HG03442 (cell line): ENCODE results near the gene SLC1A2.

Source experiments
- ATAC-seq: cut with Tn5 transposase; IDR thresholded peaks from one replicate; pipeline ENCODE4 v1.9.1; 2021; ENCODE audit warnings: mild to moderate bottlenecking, moderate library complexity; ENCODE audit not compliant: unreplicated experiment

The SLC1A2 gene

GRCh38 chr11:35414311-35414710 is 5.0 kb downstream of the SLC1A2 start:
- no peak for ATAC-seq

GRCh38 chr11:35413598-35413997 is 5.8 kb downstream of the SLC1A2 start:
- no peak for ATAC-seq

- no peak for ATAC-seq
Observed at GRCh38 chr11:35412285-35412684, 7.1 kb downstream of the SLC1A2 start.

GRCh38 chr11:35407041-35407440 is 12.3 kb downstream of the SLC1A2 start:
- no peak for ATAC-seq

- ATAC-seq: no peak
Observed at GRCh38 chr11:35404388-35404775, 15.0 kb downstream of the SLC1A2 start.

- no peak for ATAC-seq
Observed at GRCh38 chr11:35403765-35404387, 15.5 kb downstream of the SLC1A2 start.

GRCh38 chr11:35402751-35403660 is 16.4 kb downstream of the SLC1A2 start:
- no peak for ATAC-seq

- ATAC-seq: no peak
Observed at GRCh38 chr11:35398881-35399280, 20.5 kb downstream of the SLC1A2 start.

- no peak for ATAC-seq
Observed at GRCh38 chr11:35394941-35395340, 24.4 kb downstream of the SLC1A2 start.

GRCh38 chr11:35393098-35393497 is 26.3 kb downstream of the SLC1A2 start:
- ATAC-seq: no peak

- ATAC-seq: peak; percentile 40
Observed at GRCh38 chr11:35391922-35392688, 27.3 kb downstream of the SLC1A2 start.

GRCh38 chr11:35390737-35391682 is 28.3 kb downstream of the SLC1A2 start:
- peak; percentile 90 for ATAC-seq

GRCh38 chr11:35389897-35390465 is 29.4 kb downstream of the SLC1A2 start:
- ATAC-seq: no peak

- no peak for ATAC-seq
Observed at GRCh38 chr11:35389112-35389511, 30.2 kb downstream of the SLC1A2 start.

GRCh38 chr11:35388061-35388460 is 31.3 kb downstream of the SLC1A2 start:
- no peak for ATAC-seq

- no peak for ATAC-seq
Observed at GRCh38 chr11:35387111-35387982, 32.0 kb downstream of the SLC1A2 start.

- ATAC-seq: no peak
Observed at GRCh38 chr11:35383953-35384352, 35.4 kb downstream of the SLC1A2 start.

GRCh38 chr11:35381709-35382322 is 37.5 kb downstream of the SLC1A2 start:
- ATAC-seq: no peak

GRCh38 chr11:35380603-35381002 is 38.8 kb downstream of the SLC1A2 start:
- no peak for ATAC-seq
